Measurements from ENCODE around the gene GPD2. TPM values are rescaled to one million over a fixed set of nuclear protein-coding genes. Genes with fewer than 3 reads are reported as not detected.

GPD2 gene
- total and polyA plus RNA-seq, 2 of the 13 experiments (the other 11 are each of a cell fraction or from before 2014, with no cell fraction given), result not detected

DNA sequence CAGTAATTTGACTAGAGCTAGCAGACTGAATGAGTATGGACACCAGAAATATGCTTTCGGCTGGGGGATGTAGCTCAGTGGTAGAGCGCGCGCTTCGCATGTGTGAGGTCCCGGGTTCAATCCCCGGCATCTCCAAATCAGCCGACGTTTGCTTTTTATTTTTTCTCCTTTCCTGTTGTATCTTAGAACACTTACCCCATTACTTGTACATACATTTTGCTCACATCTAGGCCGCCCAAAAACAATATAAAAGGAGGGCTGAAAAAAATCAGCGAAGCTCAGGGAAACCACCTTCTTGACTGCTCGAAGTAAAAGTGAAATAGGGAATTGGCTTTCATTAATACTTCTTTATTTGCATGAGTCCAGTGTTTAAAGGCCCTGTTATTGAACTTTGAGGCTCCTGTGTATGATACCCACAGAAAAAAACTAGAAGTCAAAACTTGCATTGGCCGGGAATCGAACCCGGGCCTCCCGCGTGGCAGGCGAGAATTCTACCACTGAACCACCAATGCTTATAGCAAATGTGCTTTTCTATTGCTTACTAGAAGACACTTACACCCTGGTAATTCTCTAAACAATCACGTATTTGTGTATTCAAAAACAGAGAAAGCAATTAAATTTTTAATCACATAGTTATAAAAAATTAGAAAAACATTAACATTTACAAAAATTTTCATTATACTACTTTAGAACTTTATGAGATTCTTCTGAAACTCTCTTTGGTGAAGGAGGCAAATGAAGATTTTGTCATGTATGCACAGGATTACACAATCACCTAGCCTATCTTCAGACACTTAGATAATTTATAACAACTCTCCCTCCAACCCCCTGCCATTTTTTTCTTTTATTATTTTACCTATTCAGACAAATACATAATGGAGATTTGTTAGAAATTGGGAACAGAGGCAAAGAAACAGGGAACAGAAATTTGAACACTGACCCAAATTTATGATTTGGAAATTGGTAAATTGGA, 35.2 kb upstream of the GPD2 start (continued):
- TF ChIP-seq, protein P1, sequence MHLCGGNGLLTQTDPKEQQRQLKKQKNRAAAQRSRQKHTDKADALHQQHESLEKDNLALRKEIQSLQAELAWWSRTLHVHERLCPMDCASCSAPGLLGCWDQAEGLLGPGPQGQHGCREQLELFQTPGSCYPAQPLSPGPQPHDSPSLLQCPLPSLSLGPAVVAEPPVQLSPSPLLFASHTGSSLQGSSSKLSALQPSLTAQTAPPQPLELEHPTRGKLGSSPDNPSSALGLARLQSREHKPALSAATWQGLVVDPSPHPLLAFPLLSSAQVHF (CRISPR knock-in tag; IDR thresholded peaks at IDR 0.05), result no peak
- TF ChIP-seq KLF9 (CRISPR knock-in tag; IDR thresholded peaks at IDR 0.05; ENCODE audit: low read depth), result no peak; the same call in 1 of the 2 replicates
- TF ChIP-seq ZFAT (CRISPR knock-in tag; conservative IDR thresholded peaks at IDR 0.05), result no peak
- no peak for TF ChIP-seq ZBTB38 (CRISPR knock-in tag; IDR thresholded peaks at IDR 0.05)
- TF ChIP-seq POLR2G (IDR thresholded peaks at IDR 0.05; ENCODE audit: low read depth, low read length), result no peak
- TF ChIP-seq SMAD9 (CRISPR knock-in tag; IDR thresholded peaks at IDR 0.05), result no peak
- TF ChIP-seq ZFP36L2 (CRISPR knock-in tag; IDR thresholded peaks at IDR 0.05), result no peak
- TF ChIP-seq MBNL3 (CRISPR knock-in tag; conservative IDR thresholded peaks at IDR 0.05), result no peak
- TF ChIP-seq MED13 (CRISPR knock-in tag; IDR thresholded peaks at IDR 0.05), result no peak
- TF ChIP-seq RARA (CRISPR knock-in tag; IDR thresholded peaks at IDR 0.05), result no peak
- TF ChIP-seq FOXK2 (IDR thresholded peaks at IDR 0.05), result no peak
- peak; percentile 80; the same call in 1 of the 2 replicates for TF ChIP-seq ZNF501 (CRISPR knock-in tag; IDR thresholded peaks at IDR 0.05)
- TF ChIP-seq ZNF790 (CRISPR knock-in tag; IDR thresholded peaks at IDR 0.05; ENCODE audit: borderline replicate concordance), result no peak
- 0 out of 2 replicates have a peak, but pooled peaks have one; percentile 25 for TF ChIP-seq SIX4 (CRISPR knock-in tag; IDR thresholded peaks at IDR 0.05)
- TF ChIP-seq MAZ (IDR thresholded peaks at IDR 0.05; ENCODE audit: borderline replicate concordance, low read depth, low read length), result no peak
- no peak; the same call in 1 of the 2 replicates for TF ChIP-seq MAZ (CRISPR knock-in tag; IDR thresholded peaks at IDR 0.05; ENCODE audit: low read depth)
- TF ChIP-seq SMYD3 (CRISPR knock-in tag; IDR thresholded peaks at IDR 0.05), result no peak
- TF ChIP-seq FOXM1 (CRISPR knock-in tag; IDR thresholded peaks at IDR 0.05), result no peak
- no peak for TF ChIP-seq ZNF570 (CRISPR knock-in tag; IDR thresholded peaks at IDR 0.05; ENCODE audit: borderline replicate concordance)
- TF ChIP-seq, protein P2, sequence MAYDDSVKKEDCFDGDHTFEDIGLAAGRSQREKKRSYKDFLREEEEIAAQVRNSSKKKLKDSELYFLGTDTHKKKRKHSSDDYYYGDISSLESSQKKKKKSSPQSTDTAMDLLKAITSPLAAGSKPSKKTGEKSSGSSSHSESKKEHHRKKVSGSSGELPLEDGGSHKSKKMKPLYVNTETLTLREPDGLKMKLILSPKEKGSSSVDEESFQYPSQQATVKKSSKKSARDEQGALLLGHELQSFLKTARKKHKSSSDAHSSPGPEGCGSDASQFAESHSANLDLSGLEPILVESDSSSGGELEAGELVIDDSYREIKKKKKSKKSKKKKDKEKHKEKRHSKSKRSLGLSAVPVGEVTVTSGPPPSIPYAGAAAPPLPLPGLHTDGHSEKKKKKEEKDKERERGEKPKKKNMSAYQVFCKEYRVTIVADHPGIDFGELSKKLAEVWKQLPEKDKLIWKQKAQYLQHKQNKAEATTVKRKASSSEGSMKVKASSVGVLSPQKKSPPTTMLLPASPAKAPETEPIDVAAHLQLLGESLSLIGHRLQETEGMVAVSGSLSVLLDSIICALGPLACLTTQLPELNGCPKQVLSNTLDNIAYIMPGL (CRISPR knock-in tag; IDR thresholded peaks at IDR 0.05; ENCODE audit: borderline replicate concordance in 1 of 2, low read depth in 1 of 2), result peak; percentile 99 to 100
- peak; percentile 98 for TF ChIP-seq CHD4 (IDR thresholded peaks at IDR 0.05; ENCODE audit: borderline replicate concordance, low read length)
- no peak for TF ChIP-seq ZNF616 (CRISPR knock-in tag; IDR thresholded peaks at IDR 0.05; ENCODE audit: low read depth)
- peak; percentile 96 for TF ChIP-seq NCOR1 (IDR thresholded peaks at IDR 0.05; ENCODE audit: borderline replicate concordance, low read length)
- no peak for TF ChIP-seq ZNF17 (CRISPR knock-in tag; IDR thresholded peaks at IDR 0.05)
